ENCODE measurements around the gene INKA2.

GRCh38 chr1:111743679-111744101 lies 4.5 kb upstream of the INKA2 start:
- TF ChIP-seq CTCF (IDR thresholded peaks at IDR 0.05; ENCODE audit: poor library complexity) (no peak), EZH2 (IDR thresholded peaks at IDR 0.05; ENCODE audit: borderline replicate concordance) (no peak)
